Daoy (cell line): Measurements from ENCODE around the gene AMFR. TPM values are rescaled to one million over a fixed set of nuclear protein-coding genes. Genes with fewer than 3 reads are reported as not detected.

Source experiments
- DNase-seq: peaks from one replicate; pipeline ENCODE4 v3.0.0-alpha.2; 2015; ENCODE audit warnings: low read depth
- total RNA-seq: library from RNA; depleted of rRNA; stranded (reverse); fragments of >200 nt; shearing (Covaris generic); gene quantifications from 2 replicates; pipeline ENCODE4 v1.2.3, GENCODE V29; 2014

AMFR gene
- total RNA-seq, 1 experiment from 2014 or later = 71.7 TPM

DNA sequence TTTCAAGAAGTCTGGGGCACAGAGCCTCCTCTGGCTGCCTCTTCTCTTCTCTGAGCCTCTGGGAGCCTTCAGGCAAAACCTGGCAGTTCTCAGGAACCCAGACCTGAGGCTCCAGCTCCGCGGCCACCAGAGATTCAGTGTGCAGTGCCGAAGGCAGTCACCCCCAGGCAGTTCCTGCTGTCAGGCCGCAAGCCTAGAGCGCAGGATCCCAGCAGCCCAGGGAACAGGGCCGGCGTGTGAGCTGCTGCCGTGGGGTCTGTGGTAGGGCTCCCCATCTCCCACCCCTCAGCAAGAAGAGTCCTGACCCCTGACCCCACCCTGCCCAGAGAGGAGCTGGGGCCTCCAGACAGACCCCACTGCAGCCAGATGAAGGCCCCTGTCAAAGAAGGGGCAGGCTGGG is 78.2 kb downstream of the AMFR start:
- no peak for DNase-seq

DNA sequence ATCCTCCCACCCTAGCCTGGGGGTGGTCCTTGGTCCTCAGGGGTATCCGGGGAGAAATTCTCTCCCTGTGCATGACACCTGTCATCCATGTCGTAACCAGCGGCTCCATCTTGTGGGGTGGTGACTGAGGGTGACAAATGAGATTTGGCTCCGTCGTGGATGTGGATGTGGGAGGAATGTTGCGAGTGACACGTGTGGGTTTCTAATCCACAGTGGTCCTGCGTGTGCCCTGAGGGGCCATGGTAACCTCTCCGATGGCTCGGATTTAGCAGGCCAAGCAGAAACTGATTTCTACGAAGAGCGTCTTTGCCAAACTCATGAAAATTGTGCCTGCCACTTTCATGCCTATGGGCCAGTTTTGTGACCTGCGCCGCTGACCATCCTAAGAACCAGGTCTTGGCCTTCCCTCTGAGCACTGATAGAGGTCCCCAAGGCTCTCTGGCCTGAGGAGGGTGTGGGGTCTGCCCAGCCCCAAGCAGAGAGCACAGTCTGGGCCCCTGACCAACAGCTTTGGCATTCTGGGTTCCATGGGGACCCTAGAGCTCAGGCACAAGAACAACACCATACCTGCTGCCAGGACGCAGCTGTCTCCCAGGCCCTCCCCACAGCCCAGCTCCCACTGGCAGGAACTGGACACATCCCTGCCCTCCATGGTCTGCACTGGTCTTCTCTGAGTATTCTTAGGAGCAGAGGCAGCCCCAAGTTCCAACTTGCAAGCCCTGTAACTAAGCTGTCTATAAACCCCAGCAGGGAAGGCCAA is 79.0 kb downstream of the AMFR start:
- DNase-seq = no peak

DNA sequence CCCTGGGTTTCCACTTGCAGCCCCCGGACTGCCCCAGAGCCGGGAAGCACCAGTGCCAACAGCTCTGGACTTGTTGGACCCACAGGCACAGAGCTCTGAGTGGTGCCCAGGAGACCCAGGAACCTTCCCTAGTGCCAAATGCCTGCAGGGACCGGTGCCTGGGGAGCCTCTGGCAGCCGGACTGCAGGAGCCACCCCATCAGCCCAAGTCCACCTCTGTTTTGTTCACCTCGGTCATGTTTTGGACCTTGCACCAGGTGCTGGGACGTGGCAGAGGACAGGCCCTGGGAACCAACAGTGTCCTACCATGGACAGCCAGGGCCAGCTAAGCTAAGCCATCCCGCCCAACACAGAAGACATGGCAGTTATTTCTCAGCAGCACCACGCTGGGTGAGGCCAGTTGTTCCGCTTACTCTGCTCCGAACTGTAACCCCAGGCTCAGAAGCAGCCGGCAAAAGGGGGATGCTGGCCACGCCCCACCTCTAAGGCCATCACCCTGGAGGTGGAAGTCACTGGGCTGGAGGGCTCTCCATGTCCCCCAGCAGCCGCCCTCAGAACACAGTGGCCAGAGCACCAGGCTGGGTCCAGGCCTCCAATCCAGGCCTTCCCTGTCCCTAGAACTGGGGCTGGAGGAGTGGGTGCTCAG is 79.8 kb downstream of the AMFR start:
- DNase-seq = no peak

DNA sequence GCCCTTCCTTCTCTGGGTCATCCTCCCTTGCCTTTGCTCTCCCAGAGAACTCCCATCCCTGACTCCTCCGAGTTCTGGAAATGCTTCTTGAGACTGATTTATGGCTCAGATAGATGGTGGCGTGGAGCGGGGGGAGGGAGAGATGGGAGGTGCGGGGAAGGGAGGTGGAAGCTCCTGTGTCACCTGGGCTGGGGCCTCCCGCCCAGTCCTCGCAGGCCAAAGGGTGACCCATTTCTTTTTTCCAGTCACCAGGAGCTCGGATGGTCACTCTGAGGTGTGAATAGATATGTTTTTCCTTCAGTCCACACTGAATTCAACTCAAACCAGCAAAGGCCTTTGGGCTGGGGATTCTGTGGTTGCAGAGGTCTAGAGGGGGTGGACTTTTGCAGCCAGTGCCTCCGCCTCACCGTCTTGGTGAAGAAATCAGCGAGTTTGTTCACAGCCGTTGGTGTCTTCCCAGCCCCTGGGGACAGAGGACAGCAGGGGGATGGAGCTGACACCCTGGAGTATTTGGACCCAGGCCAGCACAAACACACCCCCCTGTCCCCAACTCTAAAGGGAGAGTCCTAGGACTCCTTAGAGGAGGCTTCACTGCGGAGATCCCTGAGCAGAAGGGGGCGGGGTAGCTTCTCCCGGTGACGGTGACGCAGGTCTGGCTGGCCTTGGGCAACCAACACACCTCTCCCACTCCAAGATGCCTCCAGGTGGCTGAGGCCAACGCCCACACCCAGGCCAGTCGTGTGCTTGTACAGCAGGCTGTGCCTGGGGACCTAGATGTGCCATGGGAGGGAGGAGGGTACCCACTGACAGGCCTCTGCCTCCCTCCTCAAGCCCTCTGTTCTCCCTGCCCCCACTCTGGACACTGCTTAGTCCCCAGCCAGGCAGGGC is 80.6 kb downstream of the AMFR start:
- DNase-seq = no peak

DNA sequence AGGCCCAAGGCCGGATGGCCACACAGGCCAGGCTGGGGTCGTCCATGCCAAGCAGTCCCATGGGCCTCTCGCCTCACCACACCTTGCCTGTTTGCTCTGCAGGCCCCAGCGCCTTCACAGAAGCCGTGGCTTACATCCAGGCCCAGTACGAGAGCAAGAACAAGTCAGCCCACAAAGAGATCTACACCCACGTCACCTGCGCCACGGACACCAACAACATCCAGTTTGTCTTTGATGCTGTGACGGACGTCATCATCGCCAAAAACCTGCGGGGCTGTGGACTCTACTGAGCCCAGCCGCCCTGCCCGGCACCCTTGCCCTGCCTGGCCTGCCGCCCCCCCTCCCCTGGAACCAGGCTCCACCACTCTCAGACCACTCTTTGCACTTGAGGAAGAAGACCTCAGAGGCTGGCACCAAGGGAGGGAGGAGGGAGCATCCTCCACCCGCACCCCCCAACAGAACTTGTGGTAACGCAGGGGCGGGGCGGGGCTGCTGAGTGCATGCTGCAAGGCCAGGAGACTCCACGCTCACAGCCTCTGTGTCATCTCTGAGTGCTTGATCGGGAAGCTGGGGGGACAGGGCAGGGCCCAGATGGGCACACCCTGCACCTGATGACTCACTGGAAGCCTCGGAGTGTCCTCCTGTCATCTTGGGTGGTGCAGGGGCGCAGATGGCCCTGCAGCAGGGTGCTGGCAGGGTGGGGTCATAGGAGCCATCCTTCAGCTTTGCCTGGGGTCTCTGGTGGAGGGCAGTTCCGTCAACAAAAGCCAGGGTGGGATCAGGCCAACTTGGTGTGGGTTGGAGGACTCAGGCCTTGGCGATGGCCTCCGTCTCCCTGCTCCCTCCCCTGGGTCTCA is 81.5 kb downstream of the AMFR start:
- DNase-seq = peak; percentile 34

DNA sequence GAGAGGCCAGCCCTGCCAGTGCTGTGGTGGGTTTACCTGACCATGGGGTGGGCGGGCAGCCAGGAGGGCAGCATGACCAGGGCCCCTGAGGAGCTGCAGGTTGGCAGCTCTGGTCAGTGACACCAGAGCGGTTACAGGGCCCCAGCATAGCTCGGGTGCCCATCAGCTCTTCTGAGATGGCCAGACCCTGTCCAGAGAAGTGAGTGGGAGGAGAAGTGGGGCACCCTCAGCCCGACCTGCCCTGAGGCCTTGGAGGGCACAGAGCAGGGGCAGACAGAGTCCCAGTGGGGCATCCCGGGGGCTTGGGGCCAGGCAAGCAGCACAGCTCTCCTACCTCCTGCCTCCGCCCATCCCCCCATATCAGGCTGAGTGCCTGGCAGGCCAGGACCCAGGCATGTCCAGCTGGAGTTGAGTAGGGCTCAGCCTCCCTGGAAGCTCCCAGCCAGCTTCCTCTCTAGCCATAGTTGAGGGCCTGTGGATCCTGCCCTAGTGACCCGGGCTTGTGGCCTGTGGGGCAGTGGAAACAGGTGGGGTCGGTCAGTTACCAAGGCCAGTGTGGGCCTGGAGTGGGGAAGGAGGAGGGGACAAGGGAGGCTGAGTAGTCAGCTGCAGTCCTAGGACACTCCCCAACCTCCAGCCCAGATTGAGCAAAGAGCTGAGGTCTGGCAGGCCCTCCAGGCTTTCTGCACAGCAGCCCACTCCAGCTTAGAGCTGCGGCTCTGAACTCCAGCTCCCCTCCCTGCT is 83.5 kb downstream of the AMFR start:
- no peak for DNase-seq

DNA sequence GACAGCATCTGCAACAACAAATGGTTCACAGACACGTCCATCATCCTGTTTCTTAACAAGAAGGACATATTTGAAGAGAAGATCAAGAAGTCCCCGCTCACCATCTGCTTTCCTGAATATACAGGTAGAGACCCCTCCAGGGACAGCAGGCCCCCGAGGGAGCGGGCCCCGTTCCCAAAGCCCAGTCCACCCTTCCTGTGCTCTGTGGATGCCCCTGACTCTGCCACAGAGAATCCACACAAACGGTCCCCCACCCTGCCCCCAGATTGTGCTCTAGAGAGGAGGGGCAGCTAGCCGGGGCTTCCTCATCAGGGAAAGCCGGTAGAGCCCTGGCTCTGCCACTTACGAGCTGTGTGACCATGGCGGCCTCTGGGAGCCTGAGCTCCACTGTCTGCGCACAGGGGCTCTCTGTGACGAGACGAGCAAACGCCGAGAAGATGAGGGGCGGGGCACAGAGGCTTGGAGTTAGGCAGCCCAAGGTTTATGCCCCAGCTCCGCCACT is 84.4 kb downstream of the AMFR start:
- DNase-seq = no peak

DNA sequence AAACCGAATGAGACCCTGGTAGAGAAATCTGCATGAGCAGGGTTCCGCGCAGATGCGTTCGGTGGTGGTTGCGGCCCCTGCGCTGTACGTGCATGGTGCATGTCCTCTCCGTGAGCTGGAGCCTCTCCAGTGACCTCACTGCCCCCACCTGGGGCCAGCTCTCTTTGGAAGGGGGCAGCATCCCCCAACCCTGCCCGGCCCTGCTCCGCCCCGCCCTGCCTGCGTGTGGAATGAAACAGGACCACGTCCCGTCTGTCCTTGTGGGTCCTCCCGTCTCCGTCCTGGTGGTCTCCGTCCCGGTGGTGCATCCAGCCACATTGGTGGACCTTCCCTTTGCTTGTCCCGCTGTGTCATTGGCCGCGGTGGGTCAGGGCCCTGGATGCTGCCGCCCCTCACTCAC is 84.9 kb downstream of the AMFR start:
- DNase-seq = no peak

DNA sequence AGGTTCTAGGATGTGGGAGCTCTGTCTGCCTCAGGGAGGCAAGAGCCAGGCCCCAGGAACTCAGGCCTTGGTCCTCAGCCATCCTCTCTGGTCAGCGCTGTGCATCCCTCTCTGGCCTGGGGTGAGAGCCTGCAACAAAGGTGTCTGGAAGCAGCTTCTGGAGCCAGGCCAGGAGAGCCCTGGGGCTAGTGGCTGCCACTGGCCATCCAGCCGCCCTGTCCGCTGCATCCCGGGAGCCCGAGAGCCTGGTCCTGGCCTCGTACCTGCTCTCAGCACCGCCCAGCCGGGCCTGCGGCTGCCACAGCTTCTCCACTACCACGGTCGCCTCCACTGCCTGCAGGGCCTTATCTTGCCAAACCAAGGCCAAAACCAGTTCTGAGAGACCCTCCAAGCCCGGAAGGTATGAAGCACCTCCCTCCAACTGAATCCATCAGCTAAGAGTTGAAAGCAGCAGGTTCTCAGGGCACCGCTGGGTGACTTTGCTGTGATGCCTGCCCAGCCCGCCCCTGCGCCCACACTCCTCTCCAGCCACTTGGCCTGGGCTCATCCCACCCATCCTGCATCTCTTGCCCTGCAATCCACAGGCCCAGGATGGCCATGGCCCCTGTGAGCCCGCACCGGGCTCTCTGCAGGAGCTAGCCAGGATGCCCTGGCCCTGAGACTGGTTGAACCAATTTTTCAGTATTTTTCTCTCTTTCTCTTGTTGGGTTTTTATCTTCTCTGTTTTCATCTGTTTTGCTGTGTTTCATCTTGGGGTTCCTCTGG is 85.7 kb downstream of the AMFR start:
- DNase-seq = no peak

DNA sequence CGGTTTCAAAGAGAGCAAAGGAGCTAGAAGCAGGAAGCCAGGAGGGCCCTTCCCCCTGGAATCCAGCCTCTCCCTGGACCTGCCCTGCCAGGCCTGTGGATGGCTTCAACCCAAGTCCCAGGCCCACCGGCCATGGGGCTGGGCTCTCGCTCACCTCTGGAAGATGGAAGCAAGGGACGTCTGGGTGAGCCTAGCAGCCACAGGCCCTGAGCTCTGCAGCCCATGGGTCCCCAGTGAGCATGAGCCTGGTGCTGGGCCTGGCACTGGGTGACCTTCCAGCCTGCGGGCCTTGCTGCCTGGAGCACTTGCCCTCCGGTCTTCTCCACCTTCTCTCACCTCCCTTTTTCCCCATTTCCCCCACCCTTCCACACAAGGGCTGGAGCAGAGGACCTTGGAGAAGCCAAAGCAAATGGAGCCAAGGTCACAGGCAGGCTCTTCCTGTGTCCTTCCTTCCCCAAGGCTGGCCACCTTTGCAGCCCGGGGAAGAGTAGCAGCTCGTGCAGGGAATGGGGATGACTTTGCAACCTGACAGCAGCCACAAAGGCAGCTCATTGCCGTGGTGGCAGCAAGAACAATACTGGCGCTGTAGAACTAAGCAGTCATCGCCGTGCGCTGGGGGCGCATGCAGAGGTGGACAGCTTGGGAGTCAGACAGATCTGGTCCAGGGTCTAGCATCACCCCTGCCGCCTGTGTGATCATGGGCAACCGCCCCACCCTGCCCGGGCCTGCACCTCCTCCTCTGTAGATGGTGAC is 86.6 kb downstream of the AMFR start:
- DNase-seq = no peak

DNA sequence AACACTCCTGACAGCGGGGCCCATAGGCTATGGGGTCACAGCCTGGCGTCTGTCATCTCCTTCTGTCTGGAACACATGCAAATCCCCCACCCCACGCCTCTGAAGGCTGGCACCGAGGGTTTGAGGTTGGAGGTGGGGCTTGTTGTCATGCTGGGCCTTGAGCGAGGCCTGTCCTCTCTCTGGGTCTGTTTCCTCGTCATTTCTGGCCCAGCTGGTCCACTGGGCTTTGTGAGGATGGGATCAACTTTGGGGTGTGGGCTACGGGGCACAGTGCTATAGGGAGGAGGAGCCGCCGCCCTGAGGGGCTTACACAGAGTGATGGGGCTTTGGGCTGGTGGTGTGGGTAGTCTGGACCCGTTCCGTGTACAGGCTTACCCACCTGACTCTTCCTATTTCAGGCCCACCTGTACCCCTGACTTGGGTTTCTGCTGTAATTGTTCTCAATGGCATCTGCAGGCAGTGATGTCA is 87.5 kb downstream of the AMFR start:
- DNase-seq = no peak

DNA sequence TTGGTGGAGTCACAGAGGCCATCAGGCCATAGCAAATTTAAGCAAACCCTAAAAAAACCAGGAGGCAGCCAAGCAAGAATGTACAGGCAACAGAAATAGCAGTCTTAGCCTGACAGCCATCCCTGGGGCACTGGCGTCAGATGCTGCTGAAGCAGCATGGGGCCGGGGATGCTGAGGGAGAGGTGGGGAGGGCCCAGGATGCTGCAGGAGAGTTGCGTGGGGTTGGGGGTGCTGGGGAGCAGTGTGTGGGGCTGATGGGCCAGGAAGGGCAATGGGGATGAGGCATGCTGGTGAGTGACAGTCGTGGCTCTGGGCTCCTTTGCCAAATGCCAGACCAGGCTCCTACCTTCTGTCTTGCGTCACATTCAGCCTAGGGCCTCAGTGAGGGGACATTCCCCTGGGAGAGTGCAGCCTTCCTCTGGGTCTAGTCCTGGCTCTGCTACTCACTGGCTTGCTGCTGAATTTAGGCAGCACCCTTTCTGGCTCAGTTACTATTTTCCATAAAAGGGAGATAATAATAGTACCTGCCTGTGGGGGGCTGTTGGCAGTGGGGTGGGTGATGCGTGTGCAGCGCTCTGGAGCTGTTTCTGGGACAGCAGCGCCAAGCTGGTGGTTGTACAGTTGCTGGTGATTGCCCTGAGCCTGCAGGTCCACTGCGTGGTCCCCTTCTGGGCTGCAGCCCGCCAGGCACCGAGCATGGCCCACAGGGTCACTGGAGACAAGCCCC is 88.1 kb downstream of the AMFR start:
- DNase-seq = no peak

DNA sequence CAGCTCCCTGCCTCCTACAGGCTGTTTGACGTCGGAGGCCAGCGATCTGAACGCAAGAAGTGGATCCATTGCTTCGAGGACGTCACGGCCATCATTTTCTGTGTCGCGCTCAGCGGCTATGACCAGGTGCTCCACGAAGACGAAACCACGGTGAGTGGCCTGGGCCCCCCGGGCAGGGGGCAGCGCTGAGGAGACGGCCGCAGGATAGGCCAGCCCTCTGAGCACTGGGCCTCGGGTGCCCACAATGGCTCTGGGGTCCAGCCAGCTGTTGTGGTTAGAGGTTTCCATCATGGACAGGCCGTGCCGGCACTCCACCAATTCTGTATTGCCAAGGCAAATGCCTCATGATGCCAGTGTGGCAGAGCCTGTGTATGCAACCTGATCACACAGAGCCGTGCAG is 88.6 kb downstream of the AMFR start:
- no peak for DNase-seq

DNA sequence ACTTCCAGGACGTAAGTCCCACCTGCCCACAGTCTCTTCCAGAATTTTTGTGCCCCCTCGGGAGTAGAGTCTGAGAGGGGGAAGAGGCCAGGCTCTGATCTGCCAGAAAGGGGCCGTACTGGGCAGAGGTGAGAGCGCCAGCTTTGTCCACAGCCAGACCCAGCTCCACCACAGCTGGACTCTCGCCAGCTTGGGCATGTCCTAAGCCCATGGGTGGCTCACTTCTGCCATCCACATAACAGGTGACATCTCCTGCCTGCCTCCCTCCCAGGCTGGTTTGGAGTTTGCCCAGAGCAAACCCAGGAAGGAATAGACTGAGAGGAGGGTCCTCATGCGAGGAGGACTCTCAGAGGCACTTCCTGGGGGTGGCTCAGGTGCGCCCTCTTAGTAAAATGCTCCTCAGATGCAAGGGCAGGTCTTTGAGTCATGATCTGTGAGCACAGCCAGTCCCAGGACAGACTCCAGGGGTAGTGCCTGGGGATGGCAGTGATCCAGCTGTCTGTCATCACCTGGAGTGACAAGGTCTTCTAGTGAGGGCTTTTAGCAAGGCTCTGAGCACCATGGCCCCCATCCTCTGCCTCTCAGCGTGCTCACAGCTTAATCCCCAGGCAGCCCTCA is 89.2 kb downstream of the AMFR start:
- DNase-seq = no peak

DNA sequence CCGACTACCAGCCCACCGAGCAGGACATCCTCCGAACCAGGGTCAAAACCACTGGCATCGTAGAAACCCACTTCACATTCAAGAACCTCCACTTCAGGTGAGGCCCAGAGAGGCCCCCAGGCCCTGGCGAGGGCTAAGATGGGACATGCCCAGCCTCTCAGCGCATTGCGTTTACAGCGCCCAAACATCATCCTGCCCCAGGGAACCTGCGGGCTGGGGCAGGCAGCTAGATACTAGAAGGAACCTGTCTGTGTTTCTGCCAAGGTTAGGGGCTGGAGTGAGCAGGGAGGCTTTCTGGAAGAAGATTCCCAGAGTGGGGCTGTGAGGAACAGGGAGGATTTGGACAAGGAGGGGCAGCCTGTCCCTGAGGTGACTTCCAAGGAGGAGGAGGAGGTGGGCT is 90.6 kb downstream of the AMFR start:
- no peak for DNase-seq

DNA sequence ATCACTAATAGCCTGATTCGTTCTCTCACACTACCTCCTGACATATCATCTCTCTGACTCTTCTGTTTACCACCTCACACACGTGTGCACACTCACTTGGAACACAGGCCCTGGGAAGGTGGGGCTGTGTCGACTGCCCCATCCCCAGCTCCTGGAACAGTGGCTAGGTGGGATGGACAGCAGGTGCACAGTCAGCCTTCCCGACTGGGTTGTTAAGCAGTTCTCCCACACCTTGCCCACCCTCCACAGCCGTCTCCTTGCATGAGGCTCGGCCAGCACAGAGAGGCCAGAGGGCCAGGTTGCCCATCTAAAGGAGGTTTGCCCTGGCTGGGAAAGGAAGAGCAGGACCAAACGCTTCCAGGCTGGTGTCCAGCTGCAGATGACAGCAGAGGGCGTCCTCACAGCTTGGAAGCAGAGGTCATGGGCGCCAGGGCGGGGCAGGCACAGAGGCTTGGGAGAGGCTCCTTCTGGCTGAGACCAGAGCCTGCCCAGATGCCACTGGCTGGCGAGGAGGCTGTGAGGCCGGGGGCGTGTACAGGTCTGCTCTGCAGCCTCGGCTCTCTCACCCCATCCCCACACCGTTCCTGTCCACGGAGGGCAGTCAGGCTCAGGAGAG is 92.8 kb downstream of the AMFR start:
- peak; percentile 47 for DNase-seq

DNA sequence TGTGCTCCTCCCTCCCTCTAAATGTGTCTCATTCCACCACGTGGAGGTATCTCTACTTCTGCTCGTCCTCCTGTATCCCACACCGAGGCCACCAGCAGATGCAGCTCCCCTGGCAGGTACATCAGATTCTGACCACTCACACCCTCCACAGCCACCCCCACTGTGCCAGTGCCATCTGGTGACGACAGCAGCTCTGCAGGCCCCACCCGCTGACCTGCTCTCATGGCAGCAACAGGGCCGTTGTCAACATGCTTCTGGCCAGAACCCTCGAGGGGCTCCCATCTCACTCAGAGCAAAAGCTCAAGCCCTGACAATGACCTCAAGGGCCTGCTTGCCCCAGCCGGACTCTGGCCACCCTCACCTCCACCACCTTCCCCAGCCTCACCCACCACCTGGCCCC is 93.4 kb downstream of the AMFR start:
- DNase-seq = no peak

DNA sequence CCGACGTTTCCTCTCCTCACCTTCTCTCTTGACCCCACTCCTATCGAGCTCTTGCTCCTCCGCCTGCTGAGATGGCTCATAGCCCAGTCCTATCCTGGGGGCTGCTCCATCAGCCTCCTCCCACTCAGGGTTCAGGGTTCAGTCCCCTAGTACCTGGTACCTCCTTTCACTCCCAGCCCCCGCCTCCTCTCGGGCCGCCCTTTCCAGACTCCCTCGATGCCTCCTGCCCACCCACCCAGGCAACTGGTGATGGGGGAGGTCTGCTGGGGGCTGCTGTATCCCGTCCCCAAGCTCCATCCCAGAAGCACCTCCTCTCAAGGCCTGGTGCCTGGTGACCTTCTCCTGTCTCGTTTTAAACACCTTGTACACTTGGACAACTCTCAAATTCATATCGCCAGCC is 93.9 kb downstream of the AMFR start:
- no peak for DNase-seq
